ENCODE results near the gene NOM1.
A peak's percentile ranks its signal among the peaks of the same experiment; 100 is the strongest.
"Not testable (repeated sequence)": the region's sequence is repeated elsewhere in the genome, so short reads cannot be mapped to it uniquely, and the experiment has no call there.

Gene NOM1

GRCh38 chr7:156941393-156942182, 7.9 kb upstream of the NOM1 start:
- 94 to 96% methylated on average over 67 to 83 of the region's 92 CpGs for WGBS, 2 experiments (ENCODE audit: insufficient coverage in 2 of 2)
- Histone ChIP-seq H3K4me3 (ENCODE audit: extremely low read depth, insufficient read depth, low read length, poor library complexity, severe bottlenecking) (no peak overlapping the region), H3K4me1 (ENCODE audit: control insufficient read depth, insufficient read depth, low read length, poor library complexity, severe bottlenecking) (peaks cover 3% of the 10 kb centered on the region), H3K9me3 (ENCODE audit: control insufficient read depth, low read length) (no peaks in the 10 kb centered on the region), H3K27ac (ENCODE audit: low read depth, low read length, severe bottlenecking) (no peak overlapping the region), H3K36me3 (ENCODE audit: control insufficient read depth, insufficient read depth, low read length) (no peaks in the 10 kb centered on the region)

- Histone ChIP-seq H3K4me3 (ENCODE audit: extremely low read depth, insufficient read depth, low read length, poor library complexity, severe bottlenecking) (no peak overlapping the region), H3K9me3 (ENCODE audit: control insufficient read depth, low read length) (no peaks in the 10 kb centered on the region), H3K36me3 (ENCODE audit: control insufficient read depth, insufficient read depth, low read length) (no peaks in the 10 kb centered on the region), H3K4me1 (ENCODE audit: control insufficient read depth, insufficient read depth, low read length, poor library complexity, severe bottlenecking) (peaks cover 3% of the 10 kb centered on the region), H3K27ac (ENCODE audit: low read depth, low read length, severe bottlenecking) (no peak overlapping the region)
- 92 to 94% methylated on average over 16 to 22 of the region's 24 CpGs for WGBS, 2 experiments (ENCODE audit: insufficient coverage in 2 of 2)
Measured at GRCh38 chr7:156942708-156943090, 6.8 kb upstream of the NOM1 start.

- Histone ChIP-seq H3K4me1 (ENCODE audit: control insufficient read depth, insufficient read depth, low read length, poor library complexity, severe bottlenecking) (peaks cover 3% of the 10 kb centered on the region), H3K36me3 (ENCODE audit: control insufficient read depth, insufficient read depth, low read length) (no peaks in the 10 kb centered on the region), H3K4me3 (ENCODE audit: extremely low read depth, insufficient read depth, low read length, poor library complexity, severe bottlenecking) (no peak overlapping the region), H3K9me3 (ENCODE audit: control insufficient read depth, low read length) (no peaks in the 10 kb centered on the region), H3K27ac (ENCODE audit: low read depth, low read length, severe bottlenecking) (no peak overlapping the region)
- 81 to 82% methylated on average over 27 to 29 of the region's 36 CpGs for WGBS, 2 experiments (ENCODE audit: insufficient coverage in 2 of 2)
Measured at GRCh38 chr7:156943091-156944041, 6.1 kb upstream of the NOM1 start.

- Histone ChIP-seq H3K36me3 (ENCODE audit: control insufficient read depth, insufficient read depth, low read length) (no peaks in the 10 kb centered on the region), H3K9me3 (ENCODE audit: control insufficient read depth, low read length) (no peaks in the 10 kb centered on the region), H3K4me1 (ENCODE audit: control insufficient read depth, insufficient read depth, low read length, poor library complexity, severe bottlenecking) (peaks cover 3% of the 10 kb centered on the region), H3K27ac (ENCODE audit: low read depth, low read length, severe bottlenecking) (no peak overlapping the region), H3K4me3 (ENCODE audit: extremely low read depth, insufficient read depth, low read length, poor library complexity, severe bottlenecking) (no peak overlapping the region)
- WGBS, 2 experiments (ENCODE audit: insufficient coverage in 2 of 2), result 77 to 91% methylated on average over 4 to 5 of the region's 9 CpGs
Measured at GRCh38 chr7:156944876-156945275, 4.6 kb upstream of the NOM1 start.

GRCh38 chr7:156947120-156947843, 2.2 kb upstream of the NOM1 start:
- Histone ChIP-seq H3K27ac (ENCODE audit: low read depth, low read length, severe bottlenecking) (no peak overlapping the region), H3K4me1 (ENCODE audit: control insufficient read depth, insufficient read depth, low read length, poor library complexity, severe bottlenecking) (peaks cover 3% of the 10 kb centered on the region), H3K9me3 (ENCODE audit: control insufficient read depth, low read length) (no peaks in the 10 kb centered on the region), H3K36me3 (ENCODE audit: control insufficient read depth, insufficient read depth, low read length) (peaks cover 4% of the 10 kb centered on the region), H3K4me3 (ENCODE audit: extremely low read depth, insufficient read depth, low read length, poor library complexity, severe bottlenecking) (no peak overlapping the region)
- 79 to 81% methylated on average over 7 to 9 of the region's 12 CpGs for WGBS, 2 experiments (ENCODE audit: insufficient coverage in 2 of 2)

GRCh38 chr7:156948361-156948760, 1.2 kb upstream of the NOM1 start:
- Histone ChIP-seq H3K27ac (ENCODE audit: low read depth, low read length, severe bottlenecking) (no peak overlapping the region), H3K4me3 (ENCODE audit: extremely low read depth, insufficient read depth, low read length, poor library complexity, severe bottlenecking) (no peak overlapping the region), H3K9me3 (ENCODE audit: control insufficient read depth, low read length) (no peaks in the 10 kb centered on the region), H3K4me1 (ENCODE audit: control insufficient read depth, insufficient read depth, low read length, poor library complexity, severe bottlenecking) (peaks cover 3% of the 10 kb centered on the region), H3K36me3 (ENCODE audit: control insufficient read depth, insufficient read depth, low read length) (peaks cover 14% of the 10 kb centered on the region)
- 90 to 95% methylated on average over 4 to 8 of the region's 12 CpGs for WGBS, 2 experiments (ENCODE audit: insufficient coverage in 2 of 2)

GRCh38 chr7:156950381-156950858, 908 bp downstream of the NOM1 start:
- Histone ChIP-seq H3K27ac (ENCODE audit: low read depth, low read length, severe bottlenecking) (no peak overlapping the region), H3K4me1 (ENCODE audit: control insufficient read depth, insufficient read depth, low read length, poor library complexity, severe bottlenecking) (no peaks in the 10 kb centered on the region), H3K36me3 (ENCODE audit: control insufficient read depth, insufficient read depth, low read length) (peaks cover 35% of the 10 kb centered on the region), H3K9me3 (ENCODE audit: control insufficient read depth, low read length) (no peaks in the 10 kb centered on the region), H3K4me3 (ENCODE audit: extremely low read depth, insufficient read depth, low read length, poor library complexity, severe bottlenecking) (peak overlapping the region; percentile 95)
- 1% methylated on average over 20 of the region's 21 CpGs for WGBS, 2 experiments (ENCODE audit: insufficient coverage in 2 of 2)

- peaks cover 59% of the 10 kb centered on the region for H3K36me3 ChIP-seq (ENCODE audit: control insufficient read depth, insufficient read depth, low read length)
- H3K4me1 ChIP-seq (ENCODE audit: control insufficient read depth, insufficient read depth, low read length, poor library complexity, severe bottlenecking); H3K9me3 ChIP-seq (ENCODE audit: control insufficient read depth, low read length); H3K27ac ChIP-seq (ENCODE audit: low read depth, low read length, severe bottlenecking); H3K4me3 ChIP-seq (ENCODE audit: extremely low read depth, insufficient read depth, low read length, poor library complexity, severe bottlenecking): not testable (repeated sequence)
- 76 to 86% methylated on average over 8 to 9 of the region's 12 CpGs for WGBS, 2 experiments (ENCODE audit: insufficient coverage in 2 of 2)
Measured at GRCh38 chr7:156953215-156953614, 3.7 kb downstream of the NOM1 start.

GRCh38 chr7:156954941-156955340, 5.4 kb downstream of the NOM1 start:
- WGBS, 2 experiments (ENCODE audit: insufficient coverage in 2 of 2), result no CpG with 5 or more reads among the region's 2 CpGs
- Histone ChIP-seq H3K27ac (ENCODE audit: low read depth, low read length, severe bottlenecking) (no peak overlapping the region), H3K4me1 (ENCODE audit: control insufficient read depth, insufficient read depth, low read length, poor library complexity, severe bottlenecking) (no peaks in the 10 kb centered on the region), H3K4me3 (ENCODE audit: extremely low read depth, insufficient read depth, low read length, poor library complexity, severe bottlenecking) (no peak overlapping the region), H3K9me3 (ENCODE audit: control insufficient read depth, low read length) (no peaks in the 10 kb centered on the region), H3K36me3 (ENCODE audit: control insufficient read depth, insufficient read depth, low read length) (peaks cover 73% of the 10 kb centered on the region)

- Histone ChIP-seq H3K36me3 (ENCODE audit: control insufficient read depth, insufficient read depth, low read length) (peaks cover 91% of the 10 kb centered on the region), H3K9me3 (ENCODE audit: control insufficient read depth, low read length) (no peaks in the 10 kb centered on the region), H3K4me3 (ENCODE audit: extremely low read depth, insufficient read depth, low read length, poor library complexity, severe bottlenecking) (no peak overlapping the region), H3K27ac (ENCODE audit: low read depth, low read length, severe bottlenecking) (no peak overlapping the region), H3K4me1 (ENCODE audit: control insufficient read depth, insufficient read depth, low read length, poor library complexity, severe bottlenecking) (no peaks in the 10 kb centered on the region)
- WGBS, 2 experiments (ENCODE audit: insufficient coverage in 2 of 2), result 71 to 100% methylated on average over 1 of the region's 2 CpGs
Measured at GRCh38 chr7:156956727-156957126, 7.2 kb downstream of the NOM1 start.
